Measurements from ENCODE around the gene LRTM2. TPM values are rescaled to one million over a fixed set of nuclear protein-coding genes. Genes with fewer than 3 reads are reported as not detected.

LRTM2 gene
- total RNA-seq, 2 donors from 2014 or later, result not detected

GRCh38 chr12:1841586-1842182 lies 21.3 kb downstream of the LRTM2 start:
- no peaks in the 10 kb centered on the region for H3K9me3 ChIP-seq
- no peaks in the 10 kb centered on the region for H3K36me3 ChIP-seq
- H3K27ac ChIP-seq, result no peak overlapping the region
- no peak for ATAC-seq (ENCODE audit: insufficient number of reproducible peaks, low FRiP score, low read depth)
- H3K4me3 ChIP-seq, result no peak overlapping the region
- no peak for TF ChIP-seq CTCF (IDR thresholded peaks at IDR 0.05)
- H3K27me3 ChIP-seq (replicated peaks; ENCODE audit: insufficient read depth), result no peaks in the 10 kb centered on the region
- H3K4me1 ChIP-seq (ENCODE audit: control insufficient read depth in 1 of 2, low read depth in 2 of 2), result no peaks in the 10 kb centered on the region
- DNase-seq (ENCODE audit: low spot score), result no peak

- TF ChIP-seq CTCF (IDR thresholded peaks at IDR 0.05), result no peak
- DNase-seq (ENCODE audit: low spot score), result no peak
- H3K36me3 ChIP-seq, result no peaks in the 10 kb centered on the region
Measured at GRCh38 chr12:1842183-1842904, 22.0 kb downstream of the LRTM2 start.

DNA sequence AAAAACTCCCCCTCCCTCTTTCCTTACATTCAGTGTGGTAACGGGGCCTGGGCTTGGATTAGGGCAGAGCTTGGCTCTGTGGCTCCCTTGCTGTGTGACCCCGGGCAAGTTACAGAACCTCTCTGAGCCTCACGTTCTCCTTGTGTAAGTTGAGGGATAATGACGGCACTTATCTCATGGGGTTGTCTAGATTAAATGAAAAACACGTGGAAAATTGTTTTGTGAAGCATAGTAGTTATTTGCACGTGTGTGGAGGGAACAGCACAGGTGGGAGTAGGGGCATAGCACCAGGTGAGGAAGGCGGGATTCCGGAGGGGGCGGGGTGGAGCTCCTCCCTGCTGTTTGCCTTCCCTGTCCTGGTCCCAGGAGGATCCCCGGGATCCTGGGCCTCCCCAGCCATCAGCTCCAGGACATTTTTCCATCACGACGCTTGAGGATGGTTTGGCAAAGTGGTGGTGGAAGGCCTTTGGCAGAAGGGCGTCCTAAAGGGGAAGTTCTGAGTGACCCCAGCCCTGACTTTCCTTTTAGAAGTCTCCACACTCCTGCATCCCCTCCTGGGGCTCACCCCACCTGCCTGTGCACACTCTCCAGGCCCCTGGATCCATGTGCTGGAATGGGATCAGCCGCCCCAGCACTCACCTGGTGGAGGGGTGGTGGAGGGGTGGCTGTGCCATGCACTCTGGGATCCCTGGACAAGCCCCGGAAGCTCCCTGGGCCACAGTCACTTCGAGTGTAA lies 22.7 kb downstream of the LRTM2 start:
- ATAC-seq (ENCODE audit: insufficient number of reproducible peaks, low FRiP score, low read depth) (no peak), DNase-seq (ENCODE audit: low spot score) (no peak)
- no peak for TF ChIP-seq CTCF (IDR thresholded peaks at IDR 0.05)
- no peak overlapping the region for H3K27ac ChIP-seq
- no peaks in the 10 kb centered on the region for H3K36me3 ChIP-seq
- no peak overlapping the region for H3K4me3 ChIP-seq
- no peaks in the 10 kb centered on the region for H3K9me3 ChIP-seq
- H3K27me3 ChIP-seq (replicated peaks; ENCODE audit: insufficient read depth), result no peaks in the 10 kb centered on the region
- H3K4me1 ChIP-seq (ENCODE audit: control insufficient read depth in 1 of 2, low read depth in 2 of 2), result no peaks in the 10 kb centered on the region

More at GRCh38 chr12:1842183-1842904, 22.0 kb downstream of the LRTM2 start:
- no peaks in the 10 kb centered on the region for H3K4me1 ChIP-seq (ENCODE audit: control insufficient read depth in 1 of 2, low read depth in 2 of 2)
- no peak overlapping the region for H3K27ac ChIP-seq
- H3K9me3 ChIP-seq, result no peaks in the 10 kb centered on the region
- no peaks in the 10 kb centered on the region for H3K27me3 ChIP-seq (replicated peaks; ENCODE audit: insufficient read depth)
- ATAC-seq (ENCODE audit: insufficient number of reproducible peaks, low FRiP score, low read depth), result no peak
- no peak overlapping the region for H3K4me3 ChIP-seq

- ATAC-seq (ENCODE audit: insufficient number of reproducible peaks, low FRiP score, low read depth) (no peak), DNase-seq (ENCODE audit: low spot score) (no peak)
- TF ChIP-seq CTCF (IDR thresholded peaks at IDR 0.05), result no peak
- no peaks in the 10 kb centered on the region for H3K4me1 ChIP-seq (ENCODE audit: control insufficient read depth in 1 of 2, low read depth in 2 of 2)
- no peaks in the 10 kb centered on the region for H3K27me3 ChIP-seq (replicated peaks; ENCODE audit: insufficient read depth)
- H3K36me3 ChIP-seq, result no peaks in the 10 kb centered on the region
- no peak overlapping the region for H3K27ac ChIP-seq
- H3K4me3 ChIP-seq, result no peak overlapping the region
- no peaks in the 10 kb centered on the region for H3K9me3 ChIP-seq
Measured at GRCh38 chr12:1843641-1844005, 23.3 kb downstream of the LRTM2 start.

- H3K4me3 ChIP-seq, result no peak overlapping the region
- no peak for ATAC-seq (ENCODE audit: insufficient number of reproducible peaks, low FRiP score, low read depth)
- H3K36me3 ChIP-seq, result no peaks in the 10 kb centered on the region
- no peaks in the 10 kb centered on the region for H3K4me1 ChIP-seq (ENCODE audit: control insufficient read depth in 1 of 2, low read depth in 2 of 2)
- H3K9me3 ChIP-seq, result no peaks in the 10 kb centered on the region
- H3K27ac ChIP-seq, result no peak overlapping the region
- H3K27me3 ChIP-seq (replicated peaks; ENCODE audit: insufficient read depth), result no peaks in the 10 kb centered on the region
- no peak for TF ChIP-seq CTCF (IDR thresholded peaks at IDR 0.05)
- no peak for DNase-seq (ENCODE audit: low spot score)
Measured at GRCh38 chr12:1844223-1844622, 23.9 kb downstream of the LRTM2 start.

Data from thoracic aorta (tissue), 2 donors.